Retinal pigment epithelial cell (primary cell): ENCODE data around the gene APP.

Experiments used
- DNase-seq: peaks from one replicate; pipeline ENCODE4 v3.0.0-alpha.2; 2010; ENCODE audit warnings: low read depth
- H3K4me3 ChIP-seq: 2 replicates; pipeline ENCODE4 v1.5.1; 2011; ENCODE audit warnings: mild to moderate bottlenecking, low read length, control low read depth, moderate library complexity
- CTCF ChIP-seq: conservative IDR thresholded peaks from 2 replicates; pipeline ENCODE4 v1.5.1; 2011; ENCODE audit warnings: low read depth, low read length, control low read depth, inconsistent platforms

The APP gene

GRCh38 chr21:26096494-26097371, 73.8 kb downstream of the APP start:
- DNase-seq: peak; percentile 84
- TF ChIP-seq CTCF: no peak
- H3K4me3 ChIP-seq: no peak overlapping the region

DNA sequence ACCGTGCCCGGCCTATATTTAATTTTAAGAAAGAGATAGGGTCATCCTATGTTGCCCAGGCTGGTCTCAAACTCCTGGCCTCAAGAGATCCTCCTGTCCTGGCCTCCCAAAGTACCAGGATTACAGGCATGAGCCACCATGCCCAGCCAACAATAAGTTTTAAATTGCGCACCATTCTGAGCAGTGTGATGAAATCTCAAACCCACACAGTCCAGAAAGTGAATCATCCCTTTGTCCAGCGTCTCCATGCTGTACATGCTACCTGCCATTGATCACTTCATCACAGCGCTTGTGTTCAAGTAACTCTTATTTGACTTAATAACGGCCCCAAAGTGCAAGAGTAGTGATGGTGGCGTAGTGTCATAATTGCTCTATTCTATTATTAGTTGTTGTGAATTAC, 75.4 kb downstream of the APP start:
- DNase-seq: no peak
- no peak for TF ChIP-seq CTCF
- no peak overlapping the region for H3K4me3 ChIP-seq

DNA sequence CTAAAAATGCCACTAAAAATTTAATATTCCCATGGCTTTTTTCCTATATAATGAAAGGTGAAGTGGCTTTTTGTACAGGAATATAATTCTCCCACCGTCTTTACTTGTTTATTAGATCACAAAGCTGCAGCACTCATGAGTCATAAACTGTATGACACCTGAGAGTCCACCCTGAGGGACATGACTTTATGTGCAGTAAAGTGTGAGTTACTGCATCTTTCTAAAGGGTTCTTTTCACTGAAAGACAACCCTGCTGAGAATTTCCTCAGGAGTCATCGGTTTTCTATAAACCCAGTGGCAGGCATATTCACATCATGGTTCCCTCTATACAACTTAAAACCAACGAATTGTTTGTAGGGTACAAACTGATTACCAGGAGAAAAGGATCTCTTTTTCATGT, 77.4 kb downstream of the APP start:
- DNase-seq: no peak
- no peak overlapping the region for H3K4me3 ChIP-seq
- no peak for TF ChIP-seq CTCF

DNA sequence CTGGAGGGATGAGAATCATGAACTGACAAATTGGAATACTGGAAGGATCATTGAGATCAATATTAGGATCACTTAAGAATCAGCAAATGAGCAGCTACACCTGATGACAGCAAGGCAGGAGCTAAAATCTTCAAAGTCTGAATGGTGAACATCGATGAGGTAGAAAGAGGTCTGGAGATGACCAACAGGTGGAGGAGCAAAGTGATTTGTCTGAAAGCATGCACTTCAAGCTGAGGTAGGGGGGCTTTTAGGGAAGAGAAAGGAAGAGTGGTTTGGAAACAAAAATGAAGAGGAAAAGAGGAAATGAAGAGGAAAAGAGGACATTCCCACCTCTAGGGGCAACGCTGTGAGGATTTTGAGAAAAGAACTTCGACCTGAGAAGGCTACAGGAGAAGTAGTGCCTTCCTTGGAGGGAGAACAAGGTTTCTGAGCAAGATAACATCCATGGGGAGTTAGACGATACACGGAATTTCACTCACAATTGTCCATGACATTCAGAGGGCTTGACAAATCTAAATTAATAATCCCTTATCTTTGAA, 79.0 kb downstream of the APP start:
- H3K4me3 ChIP-seq: no peak overlapping the region
- no peak for DNase-seq
- peak; percentile 23 for TF ChIP-seq CTCF

DNA sequence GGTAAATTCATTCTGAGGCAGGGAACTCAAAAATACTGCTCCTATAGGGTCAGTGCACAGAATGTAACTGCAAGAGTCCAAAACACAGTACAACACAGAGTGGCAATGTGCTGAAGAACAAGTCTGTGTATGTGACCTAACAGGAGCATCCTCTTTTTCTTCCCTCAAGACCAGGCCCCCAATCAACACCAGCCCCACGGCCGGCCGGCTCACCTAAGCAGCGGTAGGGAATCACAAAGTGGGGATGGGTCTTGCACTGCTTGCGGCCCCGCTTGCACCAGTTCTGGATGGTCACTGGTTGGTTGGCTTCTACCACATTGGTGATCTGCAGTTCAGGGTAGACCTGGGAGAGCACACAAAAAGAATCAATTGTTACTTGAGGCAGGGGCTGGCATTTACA, 80.8 kb downstream of the APP start:
- DNase-seq: no peak
- no peak for TF ChIP-seq CTCF
- H3K4me3 ChIP-seq: no peak overlapping the region

GRCh38 chr21:26087223-26087918, 83.2 kb downstream of the APP start:
- no peak for DNase-seq
- no peak for TF ChIP-seq CTCF
- H3K4me3 ChIP-seq: no peak overlapping the region
